ENCODE data around the gene IYD.
"Not testable (repeated sequence)": the region's sequence is repeated elsewhere in the genome, so short reads cannot be mapped to it uniquely, and the experiment has no call there.

Gene IYD

GRCh38 chr6:150373260-150373701 is 4.5 kb downstream of the IYD start:
- Histone ChIP-seq H3K27me3 (replicated peaks) (no peaks in the 10 kb centered on the region), H3K36me3 (replicated peaks) (no peaks in the 10 kb centered on the region), H3K27ac (no peak overlapping the region), H3K4me3 (ENCODE audit: low read depth, low read length) (no peak overlapping the region)
- TF ChIP-seq CTCF (IDR thresholded peaks at IDR 0.05; ENCODE audit: low read depth, low read length, missing control alignments), result no peak
- in situ Hi-C loops (cut with HindIII; ENCODE audit: low pct_ligation_motif_present, low sequenced_read_pairs), result no loop called here
- DNase-seq, result peak; percentile 51

- H3K4me3 ChIP-seq (ENCODE audit: low read depth, low read length); H3K27ac ChIP-seq; H3K36me3 ChIP-seq (replicated peaks); in situ Hi-C loops (cut with HindIII; ENCODE audit: low pct_ligation_motif_present, low sequenced_read_pairs); DNase-seq; H3K27me3 ChIP-seq (replicated peaks): not testable (repeated sequence)
Observed at GRCh38 chr6:150374346-150374745, 5.5 kb downstream of the IYD start.

GRCh38 chr6:150377211-150377781 is 8.5 kb downstream of the IYD start:
- Histone ChIP-seq H3K4me3 (ENCODE audit: low read depth, low read length) (no peak overlapping the region), H3K27me3 (replicated peaks) (no peaks in the 10 kb centered on the region), H3K36me3 (replicated peaks) (no peaks in the 10 kb centered on the region), H3K27ac (no peak overlapping the region)
- no peak for TF ChIP-seq CTCF (IDR thresholded peaks at IDR 0.05; ENCODE audit: low read depth, low read length, missing control alignments)
- in situ Hi-C loops (cut with HindIII; ENCODE audit: low pct_ligation_motif_present, low sequenced_read_pairs), result no loop called here
- DNase-seq, result no peak

DNA sequence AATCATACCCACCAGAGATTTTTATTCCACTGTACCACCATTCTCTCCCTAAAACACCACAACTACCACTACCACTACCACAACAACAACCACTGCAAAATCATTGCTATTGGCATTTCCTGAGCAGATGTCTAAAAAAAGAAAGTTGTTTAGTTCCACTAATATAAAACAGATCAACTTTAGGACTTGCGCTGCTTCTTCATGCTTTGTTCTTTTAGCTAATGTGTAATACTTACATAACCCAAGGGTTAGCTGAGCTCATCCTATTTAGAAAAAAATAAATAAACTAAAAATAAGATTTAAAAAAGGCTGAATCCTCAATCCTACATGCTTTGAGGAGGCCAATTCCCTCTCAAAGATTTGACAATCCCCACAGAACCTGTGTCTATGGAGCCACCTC is 11.4 kb downstream of the IYD start:
- TF ChIP-seq CTCF (IDR thresholded peaks at IDR 0.05; ENCODE audit: low read depth, low read length, missing control alignments), result no peak
- H3K27me3 ChIP-seq (replicated peaks), result no peaks in the 10 kb centered on the region
- H3K36me3 ChIP-seq (replicated peaks), result no peaks in the 10 kb centered on the region
- in situ Hi-C loops (cut with HindIII; ENCODE audit: low pct_ligation_motif_present, low sequenced_read_pairs), result no loop called here
- DNase-seq, result no peak
- no peak overlapping the region for H3K27ac ChIP-seq
- no peak overlapping the region for H3K4me3 ChIP-seq (ENCODE audit: low read depth, low read length)

DNA sequence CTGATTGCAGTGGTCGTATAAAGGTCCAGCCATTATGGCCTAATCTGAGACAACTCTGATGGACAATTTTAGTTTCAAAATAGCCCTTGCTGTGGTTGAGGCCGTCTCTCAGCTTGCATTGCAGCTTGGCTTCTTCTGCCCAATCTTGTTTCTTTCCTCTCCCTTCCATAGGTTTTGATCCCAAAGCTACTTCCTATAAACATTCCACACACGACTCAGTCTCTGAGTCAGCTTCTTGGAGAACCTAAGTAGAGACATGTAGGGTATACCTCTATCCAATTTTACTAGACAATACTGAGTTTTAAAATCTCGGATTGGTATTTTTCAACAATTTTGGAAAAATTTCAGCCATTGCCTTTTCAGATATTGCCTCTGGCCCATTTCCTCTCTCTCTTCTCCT is 13.4 kb downstream of the IYD start:
- no peak for DNase-seq
- no peak for TF ChIP-seq CTCF (IDR thresholded peaks at IDR 0.05; ENCODE audit: low read depth, low read length, missing control alignments)
- in situ Hi-C loops (cut with HindIII; ENCODE audit: low pct_ligation_motif_present, low sequenced_read_pairs), result no loop called here
- no peak overlapping the region for H3K4me3 ChIP-seq (ENCODE audit: low read depth, low read length)
- no peak overlapping the region for H3K27ac ChIP-seq
- no peaks in the 10 kb centered on the region for H3K36me3 ChIP-seq (replicated peaks)
- H3K27me3 ChIP-seq (replicated peaks), result no peaks in the 10 kb centered on the region

DNA sequence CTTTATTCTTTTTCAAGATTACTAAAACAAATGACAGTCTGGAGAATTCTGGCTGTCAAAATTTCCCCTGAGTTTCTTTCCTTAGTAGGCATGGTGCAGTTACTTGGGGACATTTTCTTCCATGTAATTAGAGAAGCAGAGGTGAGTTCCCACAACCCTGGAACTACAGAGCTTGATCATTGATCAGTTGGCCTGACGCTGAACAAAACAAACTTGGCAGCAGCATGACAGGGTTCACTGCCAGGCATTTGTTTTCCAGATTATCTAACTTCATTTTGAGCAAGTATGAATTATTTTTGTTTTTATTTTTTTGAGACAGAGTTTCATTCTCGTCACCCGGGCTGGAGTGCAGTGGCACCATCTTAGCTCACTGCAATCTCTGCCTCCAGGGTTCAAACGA is 22.6 kb downstream of the IYD start:
- no peak overlapping the region for H3K27ac ChIP-seq
- no peak for DNase-seq
- in situ Hi-C loops (cut with HindIII; ENCODE audit: low pct_ligation_motif_present, low sequenced_read_pairs), result no loop called here
- no peaks in the 10 kb centered on the region for H3K27me3 ChIP-seq (replicated peaks)
- no peak for TF ChIP-seq CTCF (IDR thresholded peaks at IDR 0.05; ENCODE audit: low read depth, low read length, missing control alignments)
- H3K4me3 ChIP-seq (ENCODE audit: low read depth, low read length), result no peak overlapping the region
- no peaks in the 10 kb centered on the region for H3K36me3 ChIP-seq (replicated peaks)
